ENCODE results near the gene RAB36. TPM values are rescaled to one million over a fixed set of nuclear protein-coding genes. Genes with fewer than 3 reads are reported as not detected.

RAB36 gene
- total RNA-seq, 1 donor from 2014 or later, result 2.9 TPM

GRCh38 chr22:23193196-23193827 is 48.0 kb downstream of the RAB36 start:
- Mint-ChIP-seq H3K4me1 (ENCODE audit: low read depth) (peaks cover 13% of the 10 kb centered on the region), H3K27ac (ENCODE audit: unreplicated experiment) (peak overlapping the region; percentile 32), H3K4me3 (ENCODE audit: unreplicated experiment) (no peak overlapping the region), H3K27me3 (ENCODE audit: low read depth) (no peaks in the 10 kb centered on the region), H3K9me3 (ENCODE audit: low read depth) (no peaks in the 10 kb centered on the region), H3K36me3 (ENCODE audit: low read depth) (peaks cover 3% of the 10 kb centered on the region)
- DNase-seq (ENCODE audit: low spot score), result no peak
- TF ChIP-seq, protein P1, sequence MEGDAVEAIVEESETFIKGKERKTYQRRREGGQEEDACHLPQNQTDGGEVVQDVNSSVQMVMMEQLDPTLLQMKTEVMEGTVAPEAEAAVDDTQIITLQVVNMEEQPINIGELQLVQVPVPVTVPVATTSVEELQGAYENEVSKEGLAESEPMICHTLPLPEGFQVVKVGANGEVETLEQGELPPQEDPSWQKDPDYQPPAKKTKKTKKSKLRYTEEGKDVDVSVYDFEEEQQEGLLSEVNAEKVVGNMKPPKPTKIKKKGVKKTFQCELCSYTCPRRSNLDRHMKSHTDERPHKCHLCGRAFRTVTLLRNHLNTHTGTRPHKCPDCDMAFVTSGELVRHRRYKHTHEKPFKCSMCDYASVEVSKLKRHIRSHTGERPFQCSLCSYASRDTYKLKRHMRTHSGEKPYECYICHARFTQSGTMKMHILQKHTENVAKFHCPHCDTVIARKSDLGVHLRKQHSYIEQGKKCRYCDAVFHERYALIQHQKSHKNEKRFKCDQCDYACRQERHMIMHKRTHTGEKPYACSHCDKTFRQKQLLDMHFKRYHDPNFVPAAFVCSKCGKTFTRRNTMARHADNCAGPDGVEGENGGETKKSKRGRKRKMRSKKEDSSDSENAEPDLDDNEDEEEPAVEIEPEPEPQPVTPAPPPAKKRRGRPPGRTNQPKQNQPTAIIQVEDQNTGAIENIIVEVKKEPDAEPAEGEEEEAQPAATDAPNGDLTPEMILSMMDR (IDR thresholded peaks at IDR 0.05), result no peak

- H3K27ac Mint-ChIP-seq (ENCODE audit: unreplicated experiment), result no peak overlapping the region
- H3K36me3 Mint-ChIP-seq (ENCODE audit: low read depth), result peaks cover 3% of the 10 kb centered on the region
- no peaks in the 10 kb centered on the region for H3K9me3 Mint-ChIP-seq (ENCODE audit: low read depth)
- DNase-seq (ENCODE audit: low spot score), result no peak
- H3K4me3 Mint-ChIP-seq (ENCODE audit: unreplicated experiment), result no peak overlapping the region
- no peaks in the 10 kb centered on the region for H3K27me3 Mint-ChIP-seq (ENCODE audit: low read depth)
- TF ChIP-seq, protein P1 (IDR thresholded peaks at IDR 0.05), result no peak
- peaks cover 12% of the 10 kb centered on the region for H3K4me1 Mint-ChIP-seq (ENCODE audit: low read depth)
Measured at GRCh38 chr22:23193882-23194281, 48.6 kb downstream of the RAB36 start.

- Mint-ChIP-seq H3K27ac (ENCODE audit: unreplicated experiment) (no peak overlapping the region), H3K4me3 (ENCODE audit: unreplicated experiment) (no peak overlapping the region), H3K9me3 (ENCODE audit: low read depth) (no peaks in the 10 kb centered on the region), H3K27me3 (ENCODE audit: low read depth) (no peaks in the 10 kb centered on the region), H3K4me1 (ENCODE audit: low read depth) (peaks cover 20% of the 10 kb centered on the region), H3K36me3 (ENCODE audit: low read depth) (peaks cover 3% of the 10 kb centered on the region)
- DNase-seq (ENCODE audit: low spot score), result no peak
- TF ChIP-seq, protein P1 (IDR thresholded peaks at IDR 0.05), result no peak
Measured at GRCh38 chr22:23196165-23196564, 50.9 kb downstream of the RAB36 start.

DNA sequence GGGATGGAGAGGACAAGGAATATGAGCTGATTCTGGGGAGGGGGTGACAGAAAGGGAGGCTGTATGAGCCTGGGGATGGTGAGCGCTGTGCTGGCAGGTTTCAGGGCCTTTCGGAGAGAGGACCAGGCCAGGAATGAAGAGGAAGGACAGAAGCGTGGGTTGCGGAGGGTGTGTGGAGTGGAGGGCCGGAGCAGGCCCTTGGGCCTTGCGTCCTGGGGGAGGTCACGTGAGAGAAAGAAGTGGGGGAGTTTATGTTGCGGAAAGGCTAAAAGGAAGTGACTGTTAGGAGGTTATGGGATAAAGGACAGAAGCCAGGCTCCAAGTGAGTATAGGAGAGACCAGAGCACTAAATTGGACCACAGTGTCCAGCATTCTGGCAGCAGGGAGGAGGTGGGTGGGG is 52.6 kb downstream of the RAB36 start:
- Mint-ChIP-seq H3K27me3 (ENCODE audit: low read depth) (no peaks in the 10 kb centered on the region), H3K4me1 (ENCODE audit: low read depth) (peaks cover 17% of the 10 kb centered on the region), H3K4me3 (ENCODE audit: unreplicated experiment) (no peak overlapping the region), H3K27ac (ENCODE audit: unreplicated experiment) (no peak overlapping the region), H3K9me3 (ENCODE audit: low read depth) (no peaks in the 10 kb centered on the region), H3K36me3 (ENCODE audit: low read depth) (peaks cover 3% of the 10 kb centered on the region)
- no peak for DNase-seq (ENCODE audit: low spot score)
- TF ChIP-seq, protein P1 (IDR thresholded peaks at IDR 0.05), result no peak

DNA sequence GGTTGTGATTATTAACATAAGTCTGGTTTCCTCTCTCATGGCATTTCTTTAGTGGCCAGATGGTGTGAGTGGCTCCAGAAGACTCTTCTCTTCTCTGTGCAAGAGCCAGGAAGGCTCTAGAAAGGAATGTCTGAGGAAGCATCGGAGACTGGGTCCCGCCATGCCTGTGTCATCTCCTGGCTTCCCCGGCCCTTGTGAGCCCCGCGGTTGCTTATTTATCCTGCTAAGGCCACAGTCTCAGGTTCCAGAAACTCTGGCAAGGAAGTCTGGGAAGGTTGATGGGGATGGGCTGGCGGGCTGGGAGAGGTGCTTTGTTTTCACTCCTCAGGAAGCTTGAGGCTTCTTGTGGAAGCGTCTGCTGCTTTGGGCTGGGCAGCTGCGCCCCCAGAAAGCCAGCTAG is 53.9 kb downstream of the RAB36 start:
- H3K9me3 Mint-ChIP-seq (ENCODE audit: low read depth), result no peaks in the 10 kb centered on the region
- H3K4me3 Mint-ChIP-seq (ENCODE audit: unreplicated experiment), result no peak overlapping the region
- peaks cover 3% of the 10 kb centered on the region for H3K36me3 Mint-ChIP-seq (ENCODE audit: low read depth)
- peak overlapping the region; percentile 78 for H3K27ac Mint-ChIP-seq (ENCODE audit: unreplicated experiment)
- TF ChIP-seq, protein P1 (IDR thresholded peaks at IDR 0.05), result no peak
- H3K27me3 Mint-ChIP-seq (ENCODE audit: low read depth), result no peaks in the 10 kb centered on the region
- peaks cover 9% of the 10 kb centered on the region for H3K4me1 Mint-ChIP-seq (ENCODE audit: low read depth)
- DNase-seq (ENCODE audit: low spot score), result no peak
